ENCODE results near the gene ATP5MG. TPM values are rescaled to one million over a fixed set of nuclear protein-coding genes. Genes with fewer than 3 reads are reported as not detected.

ATP5MG gene
- total and polyA plus RNA-seq, 2 of the 8 experiments (the other 6 are each of a cell fraction or from before 2014, with no cell fraction given), result 237 to 464 TPM

GRCh38 chr11:118443590-118444218, 42.3 kb downstream of the ATP5MG start (continued):
- TF ChIP-seq SAP30 (IDR thresholded peaks at IDR 0.05; ENCODE audit: insufficient read depth, insufficient replicate concordance, low read length), result no peak
- TF ChIP-seq YY1 (IDR thresholded peaks at IDR 0.05; ENCODE audit: low read depth, low read length), result no peak
- no peak for TF ChIP-seq NANOG (IDR thresholded peaks at IDR 0.05; ENCODE audit: insufficient read depth, low read depth, low read length, poor library complexity, severe bottlenecking)
- no peak for TF ChIP-seq RBBP5 (IDR thresholded peaks at IDR 0.05; ENCODE audit: borderline replicate concordance, low read depth, low read length)
- no peak for TF ChIP-seq CREB1 (IDR thresholded peaks at IDR 0.05)
- no peak for TF ChIP-seq CEBPB (IDR thresholded peaks at IDR 0.05; ENCODE audit: low read depth, low read length)
- no peak for TF ChIP-seq MAX (IDR thresholded peaks at IDR 0.05)
- no peak for TF ChIP-seq ZNF274 (IDR thresholded peaks at IDR 0.05; ENCODE audit: borderline replicate concordance, extremely low read depth, low read length)
- no peak for TF ChIP-seq BCL11A (IDR thresholded peaks at IDR 0.05; ENCODE audit: low read depth in 2 of 2, low read length in 2 of 2)
- no peak for TF ChIP-seq TAF1 (IDR thresholded peaks at IDR 0.05; ENCODE audit: low read depth, low read length)
